GM19240 (cell line): ENCODE measurements around the gene TRIM62.
"Not testable (repeated sequence)": the region's sequence is repeated elsewhere in the genome, so short reads cannot be mapped to it uniquely, and the experiment has no call there.

Source experiments
- DNase-seq: peaks from one replicate; pipeline ENCODE4 v3.0.0; 2011; ENCODE audit warnings: low spot score; ENCODE audit not compliant: insufficient read length

The TRIM62 gene

GRCh38 chr1:33140153-33141149, 41.4 kb downstream of the TRIM62 start:
- no peak for DNase-seq

- DNase-seq, result no peak
Observed at GRCh38 chr1:33137800-33138199, 44.0 kb downstream of the TRIM62 start.

GRCh38 chr1:33136041-33136440, 45.8 kb downstream of the TRIM62 start:
- not testable (repeated sequence) for DNase-seq

GRCh38 chr1:33133478-33134105, 48.3 kb downstream of the TRIM62 start:
- no peak for DNase-seq

GRCh38 chr1:33132549-33132948, 49.3 kb downstream of the TRIM62 start:
- DNase-seq, result no peak

- DNase-seq, result no peak
Observed at GRCh38 chr1:33131191-33131590, 50.7 kb downstream of the TRIM62 start.

- DNase-seq, result no peak
Observed at GRCh38 chr1:33130297-33130696, 51.5 kb downstream of the TRIM62 start.

- no peak for DNase-seq
Observed at GRCh38 chr1:33128781-33129180, 53.1 kb downstream of the TRIM62 start.

- peak; percentile 92 for DNase-seq
Observed at GRCh38 chr1:33127001-33127823, 54.6 kb downstream of the TRIM62 start.

GRCh38 chr1:33126411-33127000, 55.3 kb downstream of the TRIM62 start:
- DNase-seq, result no peak

- DNase-seq, result not testable (repeated sequence)
Observed at GRCh38 chr1:33124647-33125046, 57.2 kb downstream of the TRIM62 start.

GRCh38 chr1:33123266-33123665, 58.6 kb downstream of the TRIM62 start:
- no peak for DNase-seq

GRCh38 chr1:33122483-33123178, 59.2 kb downstream of the TRIM62 start:
- no peak for DNase-seq

- DNase-seq, result no peak
Observed at GRCh38 chr1:33121728-33122127, 60.1 kb downstream of the TRIM62 start.

- no peak for DNase-seq
Observed at GRCh38 chr1:33120436-33121231, 61.2 kb downstream of the TRIM62 start.

GRCh38 chr1:33119532-33120217, 62.2 kb downstream of the TRIM62 start:
- DNase-seq, result no peak

GRCh38 chr1:33119050-33119449, 62.8 kb downstream of the TRIM62 start:
- no peak for DNase-seq

GRCh38 chr1:33118274-33118673, 63.6 kb downstream of the TRIM62 start:
- DNase-seq, result no peak

- DNase-seq, result no peak
Observed at GRCh38 chr1:33117440-33118085, 64.3 kb downstream of the TRIM62 start.
